Ishikawa (cell line): ENCODE measurements around the gene NEXN.

ENCODE experiments used
- EGR1 ChIP-seq: IDR thresholded peaks from 2 replicates; pipeline ENCODE4 v1.6.1; 2012
- EP300 ChIP-seq: IDR thresholded peaks from 2 replicates; pipeline ENCODE4 v1.6.1; 2012; ENCODE audit warnings: borderline replicate concordance
- NFIC ChIP-seq: IDR thresholded peaks from 2 replicates; pipeline ENCODE4 v1.6.1; 2012
- RAD21 ChIP-seq: IDR thresholded peaks from 2 replicates; pipeline ENCODE4 v1.6.1; 2012; ENCODE audit warnings: low read depth
- ZBTB7A ChIP-seq: IDR thresholded peaks from 2 replicates; pipeline ENCODE4 v1.6.1; 2012; ENCODE audit warnings: low read depth
- TF ChIP-seq, protein P1 (sequence below): IDR thresholded peaks from 2 replicates; pipeline ENCODE4 v1.6.1; 2012

DNA sequence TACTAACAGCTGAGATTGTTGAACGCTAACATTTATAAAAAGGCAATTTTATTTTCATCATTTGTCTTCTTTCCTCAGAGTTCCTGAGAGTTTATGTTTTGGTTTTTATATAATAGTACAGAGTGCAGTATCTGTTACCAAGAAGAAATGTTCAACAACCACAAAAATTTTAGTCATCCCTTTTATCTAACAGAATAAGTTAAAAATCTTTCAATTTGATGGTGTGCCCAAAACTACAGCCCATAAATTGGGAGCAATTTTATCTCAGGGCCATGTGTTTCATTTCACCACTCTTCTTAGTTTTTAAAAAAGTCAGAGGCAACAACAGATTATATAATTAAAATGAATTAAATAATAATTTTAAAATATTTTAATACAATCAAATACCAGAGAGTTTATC, 37.1 kb downstream of the NEXN start:
- TF ChIP-seq EP300, result no peak
- no peak for TF ChIP-seq RAD21
- no peak for TF ChIP-seq NFIC
- TF ChIP-seq, protein P1, sequence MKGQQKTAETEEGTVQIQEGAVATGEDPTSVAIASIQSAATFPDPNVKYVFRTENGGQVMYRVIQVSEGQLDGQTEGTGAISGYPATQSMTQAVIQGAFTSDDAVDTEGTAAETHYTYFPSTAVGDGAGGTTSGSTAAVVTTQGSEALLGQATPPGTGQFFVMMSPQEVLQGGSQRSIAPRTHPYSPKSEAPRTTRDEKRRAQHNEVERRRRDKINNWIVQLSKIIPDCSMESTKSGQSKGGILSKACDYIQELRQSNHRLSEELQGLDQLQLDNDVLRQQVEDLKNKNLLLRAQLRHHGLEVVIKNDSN, result no peak
- no peak for TF ChIP-seq EGR1
- TF ChIP-seq ZBTB7A, result no peak
